HG03135 (cell line): ENCODE data around the gene OR52N5.

ENCODE experiments used
- ATAC-seq: cut with Tn5 transposase; IDR thresholded peaks from one replicate; pipeline ENCODE4 v1.9.1; 2021; ENCODE audit warnings: mild to moderate bottlenecking, moderate library complexity; ENCODE audit not compliant: unreplicated experiment

Gene OR52N5

DNA sequence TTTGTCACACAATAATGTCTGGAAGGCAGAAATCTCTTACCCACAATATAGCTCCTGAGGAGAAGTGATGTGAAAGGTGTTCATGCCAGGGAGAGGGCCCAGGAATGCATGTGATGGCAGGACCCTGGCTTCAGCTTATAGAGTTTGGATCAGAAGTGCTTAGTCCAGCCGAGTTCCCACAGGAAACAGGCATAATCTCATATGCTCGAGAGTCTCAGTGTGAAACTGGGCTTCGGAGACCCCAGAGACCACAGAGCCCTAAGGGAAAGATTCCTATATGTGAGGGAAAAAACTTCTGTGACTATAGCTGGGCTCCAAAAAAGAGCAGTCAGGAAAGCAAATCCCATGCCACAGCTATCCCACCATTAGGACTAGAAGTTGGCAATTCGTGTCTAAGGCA is at the start of gene OR52N5:
TSS of gene OR52N5 (minus strand) at position 101 of the 400 bp plus-strand sequence. CDS start 4,721 bp downstream, outside the sequence.
- ATAC-seq, result no peak

- ATAC-seq, result no peak
These were observed 48.2 kb upstream of the OR52N5 start for GRCh38 chr11:5831196-5831829.

- peak; percentile 57 for ATAC-seq
These were observed 35.2 kb upstream of the OR52N5 start for GRCh38 chr11:5818245-5818886.

DNA sequence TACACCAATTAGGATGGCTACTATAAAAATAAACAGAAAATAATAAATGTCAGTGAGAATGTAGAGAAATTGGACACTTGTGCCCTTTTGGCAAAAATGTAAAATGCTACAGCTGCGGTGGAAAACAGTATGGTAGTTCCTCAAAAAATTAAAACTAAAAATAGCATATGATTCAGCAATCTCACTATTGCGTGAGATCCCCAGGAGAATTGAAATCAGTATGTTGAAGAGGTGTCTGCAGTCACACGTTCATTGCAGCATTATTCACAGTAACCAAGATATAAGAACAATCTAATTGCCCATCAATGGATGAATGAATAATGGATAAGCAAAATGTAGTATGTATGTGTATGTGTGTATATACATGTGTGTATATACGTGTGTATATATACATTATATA is 32.4 kb upstream of the OR52N5 start:
- ATAC-seq, result no peak

GRCh38 chr11:5809905-5810795 is 27.0 kb upstream of the OR52N5 start:
- ATAC-seq, result no peak

DNA sequence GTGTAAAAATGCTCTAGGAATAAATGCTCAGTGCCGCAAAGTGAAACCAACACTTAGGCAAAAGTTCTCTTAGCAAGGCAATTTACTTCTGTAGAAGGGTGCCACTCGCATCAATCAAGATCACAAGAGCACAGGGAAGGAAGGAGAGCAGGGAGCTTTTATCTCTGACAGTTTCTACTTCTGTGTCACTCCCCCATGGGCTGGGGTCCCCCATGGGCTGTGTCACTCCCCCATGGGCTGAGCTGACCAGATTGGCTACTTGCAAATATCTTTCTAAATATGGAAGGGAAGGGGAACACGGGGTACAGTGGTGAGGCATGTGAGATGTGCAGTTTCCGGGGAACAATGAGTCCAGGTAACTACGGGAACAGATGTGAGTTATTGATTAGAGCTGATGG is 26.0 kb upstream of the OR52N5 start:
- peak; percentile 24 for ATAC-seq

DNA sequence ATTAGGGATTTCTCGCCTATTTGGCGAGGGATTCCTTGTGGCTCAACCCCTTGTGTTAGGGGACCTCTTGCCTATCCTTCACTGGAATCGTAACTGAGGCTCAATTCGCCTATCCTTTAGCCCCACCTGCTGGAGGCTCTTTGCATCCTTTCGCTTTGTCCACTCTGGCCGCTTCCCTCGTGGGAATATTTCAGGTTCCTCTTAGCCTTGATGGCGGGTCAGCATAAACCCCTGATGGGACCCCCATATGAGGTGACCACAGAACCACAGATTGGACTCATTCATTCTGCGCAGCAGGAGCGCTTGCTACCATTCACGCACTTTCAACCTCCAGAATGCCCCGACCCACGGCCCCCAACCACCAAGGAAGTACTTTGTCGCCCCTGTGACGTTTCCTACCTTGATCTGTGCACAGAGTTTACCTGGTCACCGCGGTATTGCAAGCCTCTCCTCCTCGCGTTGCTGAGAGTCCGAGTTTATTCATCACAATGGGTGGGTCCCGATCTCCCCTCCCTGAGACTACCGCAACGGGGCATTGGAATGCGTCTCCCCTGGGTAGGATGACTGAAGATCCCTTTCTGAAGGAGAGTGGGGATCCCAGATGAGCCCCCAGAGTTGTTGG is 25.5 kb upstream of the OR52N5 start, which contains the start of gene OR52N2:
TSS of gene OR52N2 (plus strand) at position 425 of the 622 bp plus-strand sequence. CDS start 11,412 bp downstream, outside the sequence.
- peak; percentile 90 for ATAC-seq

- ATAC-seq, result no peak
These were observed 24.4 kb upstream of the OR52N5 start for GRCh38 chr11:5807580-5807979.

DNA sequence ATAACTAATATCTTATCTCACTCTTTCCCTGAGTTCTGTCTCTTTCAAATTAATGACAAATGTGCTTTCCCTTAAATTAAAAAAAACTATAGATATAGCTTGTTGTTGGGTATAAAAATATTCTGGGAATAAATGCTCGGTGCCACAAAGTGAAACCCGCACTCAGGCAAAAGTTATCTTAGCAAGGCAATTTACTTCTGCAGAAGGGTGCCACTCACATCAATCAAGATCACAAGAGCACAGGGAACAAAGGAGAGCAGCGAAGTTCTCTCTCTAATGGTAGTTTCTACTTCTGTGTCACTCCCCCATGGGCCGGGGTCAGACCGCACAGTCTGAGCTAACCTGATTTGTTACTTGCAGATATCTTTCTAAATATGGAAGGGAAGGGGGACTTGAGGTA is 20.8 kb upstream of the OR52N5 start:
- ATAC-seq, result no peak

DNA sequence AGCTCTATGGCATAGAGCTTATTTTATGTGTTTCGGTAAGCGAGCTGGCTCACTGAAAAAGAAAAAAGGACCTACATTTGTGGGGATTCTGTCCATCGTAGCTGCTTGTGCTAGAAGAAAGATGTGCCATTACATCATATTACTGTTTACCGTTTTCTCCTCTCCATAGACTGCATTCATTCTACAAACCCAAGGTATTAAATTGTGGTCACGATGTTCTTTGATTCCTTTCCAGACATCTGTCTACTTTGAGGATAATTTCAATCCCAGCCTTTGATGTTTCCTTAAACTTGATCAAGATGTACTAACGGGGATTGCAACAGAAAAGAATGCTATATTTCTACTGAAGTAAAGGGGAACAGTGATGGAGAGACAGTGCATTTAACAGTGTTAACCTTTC is 13.4 kb upstream of the OR52N5 start:
- ATAC-seq, result no peak

- no peak for ATAC-seq
These were observed 8.0 kb upstream of the OR52N5 start, which contains the start of gene OR52N1 for GRCh38 chr11:5791165-5791564. TSS of gene OR52N1 (minus strand) at chr11:5791265. CDS start at chr11:5788816, 2,449 bp downstream.

- no peak for ATAC-seq
These were observed 16.1 kb downstream of the OR52N5 start for GRCh38 chr11:5767056-5767455.

DNA sequence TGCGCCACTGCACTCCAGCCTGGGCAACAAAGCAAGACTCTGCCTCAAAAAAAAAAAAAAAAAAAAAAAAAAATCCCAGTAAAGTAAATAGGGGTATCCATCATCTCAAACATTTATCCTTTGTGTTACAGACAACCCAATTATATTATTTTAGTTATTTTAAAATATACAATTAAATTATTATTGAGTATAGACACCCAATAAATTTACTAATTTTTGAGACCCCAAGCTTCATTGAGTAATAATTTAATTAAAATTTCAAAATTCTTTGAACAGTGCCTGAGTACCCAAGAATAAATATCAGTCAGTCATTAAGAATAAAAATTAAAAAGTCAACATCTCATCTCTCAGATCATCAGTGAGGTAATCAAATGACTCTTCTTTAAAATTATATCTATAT is 29.2 kb downstream of the OR52N5 start, which contains the start of gene OR52N4:
TSS of gene OR52N4 (plus strand) at position 301 of the 400 bp plus-strand sequence. CDS start 498 bp downstream, outside the sequence.
- no peak for ATAC-seq

DNA sequence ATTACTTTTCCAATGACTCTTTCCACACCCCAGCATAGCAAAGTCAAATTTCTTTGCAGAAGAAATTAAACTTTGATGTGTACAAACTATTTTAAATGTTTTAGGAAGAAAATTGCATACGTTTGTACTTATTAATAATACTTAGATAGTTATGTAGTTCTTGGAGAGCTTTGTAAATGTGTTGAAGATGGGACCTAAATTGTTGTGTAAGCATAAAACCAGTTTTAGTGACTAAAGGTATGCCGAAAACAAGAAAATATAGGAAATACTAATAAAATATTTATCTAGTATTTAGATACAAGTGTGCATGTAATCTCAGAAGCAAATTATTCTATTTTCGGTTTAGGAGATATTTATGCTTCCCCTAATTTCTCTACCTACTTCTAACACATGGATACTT is 33.3 kb downstream of the OR52N5 start:
- ATAC-seq, result no peak

GRCh38 chr11:5746614-5747013 is 36.5 kb downstream of the OR52N5 start:
- no peak for ATAC-seq

DNA sequence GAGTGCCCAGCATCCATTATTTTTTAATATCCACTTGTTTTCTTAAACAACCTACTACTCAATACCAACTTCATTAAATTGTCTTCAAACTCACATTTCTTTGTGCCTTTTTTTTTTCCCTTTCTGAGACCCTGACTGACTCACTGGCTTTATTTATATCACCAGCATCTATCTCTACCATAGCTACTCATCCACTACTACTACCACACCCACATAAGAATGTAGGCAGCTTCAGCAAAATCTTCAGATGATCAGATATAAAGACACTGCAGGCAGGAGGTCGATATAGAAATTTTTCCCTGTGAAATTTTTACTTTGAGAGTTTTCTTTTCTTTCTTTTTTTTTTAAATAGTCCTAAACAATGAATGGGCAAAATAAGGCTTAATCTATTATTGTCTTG is 44.7 kb downstream of the OR52N5 start:
- no peak for ATAC-seq

GRCh38 chr11:5737670-5738392 is 45.3 kb downstream of the OR52N5 start:
- ATAC-seq, result no peak

DNA sequence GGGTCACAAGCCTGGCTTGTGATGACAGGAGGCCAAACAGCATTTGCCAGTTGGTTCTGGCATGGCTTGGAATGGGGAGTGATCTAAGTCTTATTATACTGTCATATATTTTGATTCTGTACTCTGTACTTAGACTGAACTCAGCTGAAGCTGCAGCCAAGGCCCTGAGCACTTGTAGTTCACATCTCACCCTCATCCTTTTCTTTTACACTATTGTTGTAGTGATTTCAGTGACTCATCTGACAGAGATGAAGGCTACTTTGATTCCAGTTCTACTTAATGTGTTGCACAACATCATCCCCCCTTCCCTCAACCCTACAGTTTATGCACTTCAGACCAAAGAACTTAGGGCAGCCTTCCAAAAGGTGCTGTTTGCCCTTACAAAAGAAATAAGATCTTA is 46.1 kb downstream of the OR52N5 start:
- no peak for ATAC-seq

GRCh38 chr11:5736396-5736795 is 46.8 kb downstream of the OR52N5 start, which contains the start of gene OR56B1:
TSS of gene OR56B1 (plus strand) at chr11:5736448. CDS start at chr11:5736517, 69 bp downstream.
- no peak for ATAC-seq

GRCh38 chr11:5727691-5728090 is 55.5 kb downstream of the OR52N5 start:
- no peak for ATAC-seq
